IPS-18a (cell line): ENCODE measurements around the gene SLC39A12.

Experiments used
- H3K27ac ChIP-seq: one replicate; pipeline ENCODE4 v1.5.1; 2013; ENCODE audit warnings: low read length
- H3K27me3 ChIP-seq: one replicate; pipeline ENCODE4 v1.6.1; 2013; ENCODE audit warnings: mild to moderate bottlenecking, low read length; ENCODE audit not compliant: control insufficient read depth, insufficient read depth
- H3K36me3 ChIP-seq: one replicate; pipeline ENCODE4 v1.6.1; 2013; ENCODE audit warnings: low read depth, low read length; ENCODE audit not compliant: control insufficient read depth
- H3K4me1 ChIP-seq: one replicate; pipeline ENCODE4 v1.6.1; 2013; ENCODE audit warnings: low read depth, low read length; ENCODE audit not compliant: control insufficient read depth
- H3K4me3 ChIP-seq: one replicate; pipeline ENCODE4 v1.5.1; 2013; ENCODE audit warnings: low read length
- H3K9ac ChIP-seq: one replicate; pipeline ENCODE4 v1.6.1; 2013; ENCODE audit warnings: mild to moderate bottlenecking, low read length, moderate library complexity
- H3K9me3 ChIP-seq: one replicate; pipeline ENCODE4 v1.6.1; 2013; ENCODE audit warnings: low read depth, low read length; ENCODE audit not compliant: control insufficient read depth

Gene SLC39A12

GRCh38 chr10:18068401-18068800 is 116.7 kb downstream of the SLC39A12 start:
- Histone ChIP-seq H3K27ac (no peak overlapping the region), H3K27me3 (no peaks in the 10 kb centered on the region), H3K9me3 (no peaks in the 10 kb centered on the region), H3K4me1 (no peaks in the 10 kb centered on the region), H3K36me3 (no peaks in the 10 kb centered on the region), H3K9ac (no peak overlapping the region), H3K4me3 (no peak overlapping the region)

DNA sequence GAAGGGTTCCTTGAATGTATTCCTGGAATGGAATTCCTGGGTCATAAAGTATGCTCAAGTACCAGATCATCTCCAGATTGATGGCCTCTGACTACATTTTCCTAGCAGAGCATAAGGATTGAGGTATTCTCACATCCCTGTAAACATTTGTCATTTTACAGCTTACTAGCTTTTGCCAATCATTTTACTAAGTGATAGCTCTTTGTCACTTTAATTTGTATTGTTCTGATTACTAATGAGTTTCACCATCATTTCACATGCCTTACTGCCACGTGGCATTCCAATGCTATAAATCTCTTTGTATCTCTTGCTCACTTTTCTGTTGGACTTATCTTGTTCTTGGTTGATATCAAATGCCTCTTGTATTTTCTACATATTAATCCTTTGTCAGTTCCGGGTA is 119.9 kb downstream of the SLC39A12 start:
- Histone ChIP-seq H3K9me3 (no peaks in the 10 kb centered on the region), H3K27me3 (no peaks in the 10 kb centered on the region), H3K9ac (no peak overlapping the region), H3K4me3 (no peak overlapping the region), H3K27ac (no peak overlapping the region), H3K4me1 (no peaks in the 10 kb centered on the region), H3K36me3 (no peaks in the 10 kb centered on the region)

GRCh38 chr10:18073314-18073713 is 121.6 kb downstream of the SLC39A12 start:
- Histone ChIP-seq H3K27me3 (no peaks in the 10 kb centered on the region), H3K27ac (no peak overlapping the region), H3K9ac (no peak overlapping the region), H3K4me1 (no peaks in the 10 kb centered on the region), H3K4me3 (no peak overlapping the region), H3K36me3 (no peaks in the 10 kb centered on the region), H3K9me3 (no peaks in the 10 kb centered on the region)

DNA sequence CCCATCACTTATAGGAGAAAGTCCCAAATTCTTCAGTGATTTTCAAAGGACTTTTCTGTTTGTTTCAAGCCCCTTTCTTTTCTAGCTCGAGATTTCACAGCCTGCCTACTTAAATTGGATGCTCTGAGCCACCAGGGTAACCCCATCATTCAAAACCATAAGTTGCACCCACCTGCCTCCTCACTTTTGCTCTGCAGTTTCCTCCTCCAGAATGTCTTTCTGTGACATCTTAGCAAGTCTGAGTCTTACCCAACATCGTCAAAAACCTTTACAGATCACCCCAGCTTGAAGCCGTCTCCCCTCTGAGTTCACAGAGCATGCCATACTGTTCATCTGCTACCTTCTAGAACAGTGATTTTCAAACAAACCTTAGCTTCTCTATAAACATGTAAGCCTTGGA is 124.2 kb downstream of the SLC39A12 start:
- Histone ChIP-seq H3K4me3 (no peak overlapping the region), H3K9me3 (no peaks in the 10 kb centered on the region), H3K36me3 (no peaks in the 10 kb centered on the region), H3K27ac (no peak overlapping the region), H3K4me1 (peaks cover 16% of the 10 kb centered on the region), H3K9ac (no peak overlapping the region), H3K27me3 (no peaks in the 10 kb centered on the region)

GRCh38 chr10:18079665-18080295 is 128.1 kb downstream of the SLC39A12 start:
- H3K4me3 ChIP-seq = no peak overlapping the region
- peaks cover 17% of the 10 kb centered on the region for H3K4me1 ChIP-seq
- no peak overlapping the region for H3K27ac ChIP-seq
- no peaks in the 10 kb centered on the region for H3K9me3 ChIP-seq
- no peak overlapping the region for H3K9ac ChIP-seq
- H3K36me3 ChIP-seq = no peaks in the 10 kb centered on the region
- H3K27me3 ChIP-seq = no peaks in the 10 kb centered on the region

DNA sequence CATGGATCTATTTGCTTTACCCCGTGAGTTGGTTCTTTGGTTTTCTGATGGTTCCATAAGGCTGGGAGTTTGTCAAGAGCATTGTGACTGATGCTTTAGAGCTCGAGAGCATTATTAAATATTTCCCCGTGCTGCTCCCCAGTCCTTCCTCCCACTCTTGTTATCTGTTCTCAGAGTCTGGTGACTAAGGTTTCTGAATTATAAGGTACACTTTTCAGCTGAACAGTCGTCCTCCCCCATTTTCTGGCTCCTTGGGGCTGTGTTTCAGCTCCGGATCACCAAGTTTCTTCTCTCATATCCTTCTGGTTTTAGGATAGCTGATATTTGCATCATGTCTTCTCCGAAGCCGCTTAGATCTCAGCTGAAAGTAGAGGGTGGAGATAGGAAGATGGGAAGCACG is 130.7 kb downstream of the SLC39A12 start:
- Histone ChIP-seq H3K36me3 (no peaks in the 10 kb centered on the region), H3K4me3 (no peak overlapping the region), H3K27ac (no peak overlapping the region), H3K4me1 (peaks cover 17% of the 10 kb centered on the region), H3K9me3 (no peaks in the 10 kb centered on the region), H3K9ac (no peak overlapping the region), H3K27me3 (no peaks in the 10 kb centered on the region)

DNA sequence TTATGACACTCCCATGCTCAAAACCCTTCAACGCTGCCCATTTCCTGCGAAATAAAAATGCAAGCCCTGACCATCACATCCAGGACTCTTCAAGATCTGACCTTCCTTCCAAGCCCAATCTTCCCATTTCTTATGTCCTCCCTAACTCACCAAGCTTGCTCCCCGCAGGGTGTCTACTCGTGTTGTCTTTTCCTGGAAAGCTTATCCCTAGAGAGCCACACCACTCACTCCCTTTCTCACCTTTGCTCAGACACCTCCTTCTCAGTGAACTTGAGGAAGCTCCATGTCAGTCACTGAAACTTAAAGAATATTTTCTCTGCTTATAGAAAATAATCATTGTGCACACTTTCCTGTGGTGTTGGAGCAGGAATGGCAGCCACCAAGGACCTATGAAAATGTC is 134.1 kb downstream of the SLC39A12 start:
- Histone ChIP-seq H3K27me3 (no peaks in the 10 kb centered on the region), H3K9me3 (no peaks in the 10 kb centered on the region), H3K4me3 (no peak overlapping the region), H3K27ac (no peak overlapping the region), H3K9ac (no peak overlapping the region), H3K36me3 (no peaks in the 10 kb centered on the region), H3K4me1 (peaks cover under 1% of the 10 kb centered on the region)

- H3K9ac ChIP-seq = no peak overlapping the region
- H3K4me1 ChIP-seq = no peaks in the 10 kb centered on the region
- no peaks in the 10 kb centered on the region for H3K36me3 ChIP-seq
- no peaks in the 10 kb centered on the region for H3K27me3 ChIP-seq
- H3K27ac ChIP-seq = no peak overlapping the region
- no peaks in the 10 kb centered on the region for H3K9me3 ChIP-seq
- H3K4me3 ChIP-seq = no peak overlapping the region
Observed at GRCh38 chr10:18086746-18087145, 135.0 kb downstream of the SLC39A12 start.

DNA sequence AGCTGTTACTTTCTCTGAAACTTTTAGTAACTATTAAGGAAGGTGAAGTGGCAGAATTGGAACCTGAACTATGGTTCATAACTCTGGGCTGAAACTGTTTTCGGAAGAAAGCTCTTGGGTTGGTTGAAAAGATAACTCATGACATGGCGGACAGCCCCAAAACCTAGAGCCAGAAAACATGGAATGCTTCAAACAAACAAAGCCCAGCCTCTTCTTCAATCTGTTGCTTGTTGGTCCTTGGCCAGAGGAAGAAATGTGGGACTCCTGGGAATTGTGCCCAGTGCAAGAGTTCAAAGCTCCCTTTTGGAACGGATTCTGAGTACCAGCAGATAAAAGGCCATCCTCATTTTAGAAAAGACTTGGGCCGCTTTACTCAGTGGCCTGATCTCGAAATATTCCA is 135.6 kb downstream of the SLC39A12 start:
- Histone ChIP-seq H3K4me3 (no peak overlapping the region), H3K9me3 (no peaks in the 10 kb centered on the region), H3K4me1 (no peaks in the 10 kb centered on the region), H3K27me3 (no peaks in the 10 kb centered on the region), H3K9ac (no peak overlapping the region), H3K36me3 (no peaks in the 10 kb centered on the region), H3K27ac (no peak overlapping the region)
